ENCODE data around the gene VTI1A.

- TF ChIP-seq CTCF (IDR thresholded peaks at IDR 0.05) = no peak
- TF ChIP-seq EP300 (IDR thresholded peaks at IDR 0.05) = no peak
Observed at GRCh38 chr10:112552593-112553110, 105.6 kb downstream of the VTI1A start.

All from ovary (tissue), 3 donors.